GM06990 (cell line): ENCODE measurements around the gene PTPRA.
A peak's percentile ranks its signal among the peaks of the same experiment; 100 is the strongest.

Source experiments
- DNase-seq: peaks from one replicate; pipeline ENCODE4 v3.0.0-alpha.2; 2011; ENCODE audit not compliant: insufficient read length; ENCODE audit errors: extremely low read depth
- H3K27me3 ChIP-seq: replicated peaks from 2 replicates; pipeline ENCODE4 v1.6.0; 2011; ENCODE audit warnings: low read length; ENCODE audit not compliant: control insufficient read depth, insufficient read depth
- H3K36me3 ChIP-seq: 2 replicates; pipeline ENCODE4 v1.5.1; 2011; ENCODE audit warnings: low read length; ENCODE audit not compliant: control insufficient read depth, insufficient read depth
- H3K4me3 ChIP-seq: replicated peaks from 2 replicates; pipeline ENCODE4 v1.5.1; 2011; ENCODE audit warnings: low read depth, mild to moderate bottlenecking, control low read depth, low read length
- CTCF ChIP-seq: IDR thresholded peaks from 2 replicates; pipeline ENCODE4 v1.5.1; 2011; ENCODE audit warnings: low read length, control low read depth, mild to moderate bottlenecking, inconsistent platforms; ENCODE audit not compliant: insufficient read depth, poor library complexity, severe bottlenecking

The PTPRA gene

DNA sequence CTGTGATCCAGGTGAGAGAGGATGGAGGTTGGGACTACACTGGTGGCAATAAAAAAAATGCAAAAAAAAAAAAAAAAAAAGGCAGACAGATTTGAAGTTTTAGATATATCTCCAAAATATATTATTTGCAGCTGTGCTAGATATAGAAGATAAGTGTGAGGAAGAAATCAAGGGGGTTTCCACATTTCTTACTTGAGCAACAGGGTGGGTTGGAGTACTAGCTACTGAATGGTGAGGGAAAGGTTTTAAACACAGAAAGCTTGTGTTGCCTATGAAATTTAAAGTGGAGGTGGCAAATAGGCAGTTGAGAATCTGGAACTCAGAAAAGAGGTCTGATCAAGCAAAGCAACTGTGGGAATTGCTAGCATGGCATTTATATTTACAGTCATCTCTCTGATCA lies 110.2 kb downstream of the PTPRA start:
- H3K4me3 ChIP-seq: peak overlapping the region; percentile 37
- TF ChIP-seq CTCF: no peak
- H3K36me3 ChIP-seq: peaks cover 2% of the 10 kb centered on the region
- no peaks in the 10 kb centered on the region for H3K27me3 ChIP-seq
- DNase-seq: no peak

DNA sequence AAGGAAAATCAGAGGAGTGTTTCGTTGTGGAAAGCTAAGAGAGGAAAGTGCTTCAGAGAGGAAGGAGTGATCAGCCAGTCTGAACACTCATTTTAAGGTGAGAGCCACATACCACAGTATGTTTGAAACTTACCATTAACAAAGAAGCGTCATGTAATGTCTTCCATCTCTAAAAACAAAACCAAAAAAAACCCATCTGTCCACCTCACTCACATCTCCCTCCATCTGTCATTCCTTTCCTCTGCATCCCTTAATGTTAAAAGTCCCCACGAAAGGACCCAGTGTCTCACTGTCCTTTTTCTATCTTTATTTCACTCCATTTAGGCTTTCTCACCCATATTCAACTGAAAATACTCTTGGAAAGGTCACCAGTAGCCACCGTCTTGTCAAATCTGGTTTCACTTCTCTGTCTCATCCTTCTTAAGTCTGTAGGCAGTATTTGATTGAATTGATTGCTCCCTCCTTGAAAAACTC lies 110.8 kb downstream of the PTPRA start:
- peak overlapping the region; percentile 37 for H3K4me3 ChIP-seq
- TF ChIP-seq CTCF: no peak
- H3K27me3 ChIP-seq: no peaks in the 10 kb centered on the region
- DNase-seq: peak; percentile 50
- H3K36me3 ChIP-seq: peaks cover 2% of the 10 kb centered on the region

- Histone ChIP-seq H3K4me3 (no peak overlapping the region), H3K36me3 (peaks cover 3% of the 10 kb centered on the region), H3K27me3 (no peaks in the 10 kb centered on the region)
- TF ChIP-seq CTCF: no peak
- no peak for DNase-seq
Observed at GRCh38 chr20:2984956-2985661, 111.8 kb downstream of the PTPRA start.

GRCh38 chr20:2986466-2986865 lies 113.2 kb downstream of the PTPRA start:
- Histone ChIP-seq H3K4me3 (no peak overlapping the region), H3K36me3 (peaks cover 5% of the 10 kb centered on the region)
- DNase-seq: no peak

DNA sequence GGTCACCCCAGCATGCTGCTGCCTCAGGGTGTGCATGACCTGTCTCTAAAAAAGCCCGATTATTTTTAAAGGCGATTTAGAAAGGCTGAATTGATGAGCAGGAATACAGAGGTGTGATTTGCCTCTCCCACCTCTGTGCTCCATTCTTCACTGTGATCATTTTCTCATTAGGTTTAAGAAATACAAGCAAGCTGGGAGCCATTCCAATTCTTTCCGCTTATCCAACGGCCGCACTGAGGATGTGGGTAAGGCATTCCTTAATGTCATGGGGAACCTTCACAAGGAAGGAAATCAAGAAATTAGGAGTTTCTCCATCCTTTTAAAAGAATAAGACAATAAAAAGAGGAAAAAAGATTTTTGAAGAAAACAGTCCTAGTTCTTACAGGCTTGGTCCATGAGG lies 114.6 kb downstream of the PTPRA start:
- Histone ChIP-seq H3K4me3 (no peak overlapping the region), H3K27me3 (no peaks in the 10 kb centered on the region), H3K36me3 (peaks cover 6% of the 10 kb centered on the region)
- no peak for TF ChIP-seq CTCF
- DNase-seq: no peak

More at GRCh38 chr20:2986466-2986865, 113.2 kb downstream of the PTPRA start:
- H3K27me3 ChIP-seq: no peaks in the 10 kb centered on the region
- TF ChIP-seq CTCF: no peak
